ENCODE results near the gene MYO5B. TPM values are rescaled to one million over a fixed set of nuclear protein-coding genes. Genes with fewer than 3 reads are reported as not detected.

MYO5B gene
- total RNA-seq, 1 experiment from 2014 or later = 32.1 TPM

GRCh38 chr18:49973592-49973991, 221.4 kb downstream of the MYO5B start:
- DNase-seq (ENCODE audit: low read depth, low spot score) (no peak), ATAC-seq (no peak)
- no TSS peak for BruUV-seq (replicated peaks)
- H3K4me2 ChIP-seq (ENCODE audit: low read length) = no peak overlapping the region
- H3K4me3 ChIP-seq (replicated peaks in 1 of 2; ENCODE audit: low read depth in 1 of 2, low read length in 2 of 2) = no peak overlapping the region
- no peaks in the 10 kb centered on the region for H4K20me1 ChIP-seq (ENCODE audit: insufficient read depth)
- ChIA-PET POLR2A (no interaction called here), RAD21 (ENCODE audit: low non-redundant PET in 1 of 2, low total read pairs in 2 of 2, uncharacterized antibody in 2 of 2, unreplicated experiment in 2 of 2) (no interaction called here), CTCF (no interaction called here)
- no peaks in the 10 kb centered on the region for H3K36me3 ChIP-seq (ENCODE audit: control insufficient read depth in 1 of 2, insufficient read depth in 2 of 2, low read length in 2 of 2)
- peaks cover 0 to 4% of the 10 kb centered on the region in 2 experiments; a peak in 1 of 4 replicates for H3K4me1 ChIP-seq (ENCODE audit: control insufficient read depth in 1 of 2, insufficient read depth in 2 of 2, low read length in 2 of 2)
- no peaks in the 10 kb centered on the region; the same call in 1 of the 2 replicates for H3K27me3 ChIP-seq (ENCODE audit: insufficient read depth, low read length)
- TF ChIP-seq ATF3 (IDR thresholded peaks at IDR 0.05) (no peak), EZH2 (IDR thresholded peaks at IDR 0.05) (no peak), SIN3A (IDR thresholded peaks at IDR 0.05; ENCODE audit: low read depth) (no peak), EGR1 (IDR thresholded peaks at IDR 0.05; ENCODE audit: low read depth) (no peak), CTCF (IDR thresholded peaks at IDR 0.05 in 2 of 3, conservative IDR thresholded peaks at IDR 0.05 in 1 of 3; ENCODE audit: borderline replicate concordance in 1 of 3, insufficient read depth in 1 of 3, low read depth in 2 of 3, low read length in 2 of 3) (no peak), EZH2phosphoT487 (IDR thresholded peaks at IDR 0.05; ENCODE audit: borderline replicate concordance) (no peak), RAD21 (IDR thresholded peaks at IDR 0.05; ENCODE audit: low read depth) (no peak), TCF7L2 (IDR thresholded peaks at IDR 0.05; ENCODE audit: borderline replicate concordance, extremely low read depth, insufficient read depth, insufficient read length) (no peak), REST (IDR thresholded peaks at IDR 0.05; ENCODE audit: low read depth) (no peak), POLR2A (IDR thresholded peaks at IDR 0.05; ENCODE audit: borderline replicate concordance, extremely low read depth, insufficient read depth, insufficient read length) (no peak), POLR2AphosphoS5 (IDR thresholded peaks at IDR 0.05; ENCODE audit: low read depth, low read length) (no peak), SP1 (IDR thresholded peaks at IDR 0.05; ENCODE audit: low read depth) (no peak), CBX3 (IDR thresholded peaks at IDR 0.05; ENCODE audit: low read depth) (no peak)
- H3K27ac ChIP-seq (ENCODE audit: low read depth, low read length) = no peak overlapping the region
- intact Hi-C loops (cut with micrococcal nuclease) = no loop called here
- H3K9ac ChIP-seq (ENCODE audit: low read length) = no peak overlapping the region
- no peak overlapping the region for H2AFZ ChIP-seq (ENCODE audit: low read depth, low read length, poor library complexity, severe bottlenecking)
- H3K9me3 ChIP-seq (ENCODE audit: control insufficient read depth in 1 of 2, insufficient read depth in 1 of 2, low read depth in 1 of 2, low read length in 2 of 2) = no peaks in the 10 kb centered on the region
- H3K79me2 ChIP-seq (ENCODE audit: insufficient read depth, low read length) = no peaks in the 10 kb centered on the region
- no peaks in the 10 kb centered on the region for H3K9me2 ChIP-seq (ENCODE audit: insufficient read depth)
